GM19099 (cell line): ENCODE results near the gene UBE4A.
A peak's percentile ranks its signal among the peaks of the same experiment; 100 is the strongest.

Experiments
- POLR2A ChIP-seq: IDR thresholded peaks from 3 replicates; pipeline ENCODE4 v1.6.1; 2011; ENCODE audit warnings: low read depth; ENCODE audit not compliant: insufficient read length; ENCODE audit errors: extremely low read depth

The UBE4A gene

DNA sequence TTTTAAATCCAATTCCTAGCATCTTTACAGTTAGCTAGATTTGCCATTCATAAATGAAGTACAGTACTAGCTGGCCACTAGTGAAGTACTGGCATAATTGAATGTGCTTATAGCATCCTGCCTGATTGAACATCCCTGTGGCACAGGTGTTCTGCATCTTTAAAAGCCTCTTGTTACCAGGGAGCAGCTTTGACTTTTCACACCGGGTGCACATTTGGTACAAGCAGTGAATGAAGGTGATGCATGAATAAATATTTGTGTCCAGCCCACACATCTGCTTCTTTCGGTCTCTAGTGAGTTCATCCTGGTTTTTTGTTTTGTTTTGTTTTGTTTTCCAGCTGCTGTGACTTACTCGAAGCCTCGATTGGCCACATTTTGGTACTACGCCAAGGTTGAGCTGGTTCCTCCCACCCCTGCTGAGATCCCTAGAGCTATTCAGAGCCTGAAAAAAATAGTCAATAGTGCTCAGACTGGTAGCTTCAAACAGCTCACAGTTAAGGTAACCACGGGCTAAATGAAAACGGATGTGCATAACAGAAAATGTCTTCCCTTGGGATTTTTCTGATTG lies 47.3 kb downstream of the UBE4A start:
- TF ChIP-seq POLR2A: no peak

DNA sequence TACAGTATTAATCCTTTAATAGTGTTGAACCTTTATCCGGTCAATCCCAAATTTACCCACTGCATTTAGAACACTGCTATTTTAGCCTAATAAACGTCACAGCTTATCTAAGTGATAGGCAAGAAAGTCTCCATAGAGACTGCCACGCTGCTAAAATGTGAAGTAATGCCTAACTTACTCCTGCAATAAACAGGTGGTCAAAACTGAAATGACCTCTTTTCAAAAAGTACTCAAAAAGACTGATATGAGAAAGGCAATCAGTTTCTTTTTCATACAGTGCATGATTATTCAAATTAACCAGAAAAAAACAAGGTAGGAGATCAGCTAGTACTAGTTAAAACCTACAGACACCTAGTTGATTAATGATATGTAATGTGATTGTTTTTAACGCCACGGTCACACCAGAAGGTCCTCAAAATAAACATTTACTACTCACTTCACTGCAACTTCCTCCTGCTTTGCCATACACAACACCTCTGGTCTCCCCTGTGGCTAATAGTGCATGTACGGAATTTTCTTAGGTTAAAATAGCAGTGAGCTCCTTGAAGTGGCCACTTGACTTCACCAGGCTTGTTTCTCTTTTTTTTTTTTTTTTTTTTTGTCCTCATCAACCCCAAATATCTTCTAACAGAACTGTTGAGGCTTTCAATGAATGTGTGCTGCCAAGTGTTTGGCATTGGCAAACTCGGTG lies 50.8 kb downstream of the UBE4A start:
- TF ChIP-seq POLR2A: no peak

DNA sequence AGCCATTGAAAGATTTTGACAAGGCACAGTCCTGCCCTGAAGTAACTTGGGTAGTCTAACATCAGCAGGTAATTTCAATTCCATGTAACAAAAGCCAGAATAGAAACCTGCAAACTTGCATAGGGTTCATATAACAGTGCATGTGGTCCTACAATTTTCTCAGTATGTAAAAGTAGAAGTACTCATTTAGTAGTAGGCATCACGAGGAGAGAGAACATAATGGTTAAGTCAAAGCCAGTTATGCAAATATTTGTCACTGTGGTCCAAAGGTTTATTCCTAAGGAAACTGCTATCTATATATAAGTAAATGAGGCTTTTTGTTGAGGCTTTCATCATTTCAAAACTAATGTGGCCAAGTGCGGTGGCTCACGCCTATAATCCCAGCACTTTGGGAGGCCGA lies 52.1 kb downstream of the UBE4A start:
- no peak for TF ChIP-seq POLR2A

DNA sequence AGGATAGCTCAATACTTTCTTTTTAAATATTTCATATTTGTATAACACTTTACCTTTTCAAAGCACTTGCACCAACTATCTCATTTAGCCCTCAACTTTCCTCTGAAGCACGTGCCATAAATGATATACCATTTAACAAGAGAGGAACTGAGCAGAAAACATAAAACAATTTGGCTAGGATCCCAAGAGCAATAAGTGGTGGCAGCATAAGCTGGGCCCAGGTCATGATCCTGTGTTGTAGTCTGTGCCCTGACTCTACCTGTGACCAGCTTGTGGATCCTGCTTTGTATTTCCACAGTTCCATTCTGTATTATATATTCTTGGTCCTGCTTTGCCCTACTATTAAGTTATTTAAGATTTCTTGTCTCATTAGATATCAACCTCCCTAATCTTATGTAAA lies 53.5 kb downstream of the UBE4A start:
- TF ChIP-seq POLR2A: no peak

DNA sequence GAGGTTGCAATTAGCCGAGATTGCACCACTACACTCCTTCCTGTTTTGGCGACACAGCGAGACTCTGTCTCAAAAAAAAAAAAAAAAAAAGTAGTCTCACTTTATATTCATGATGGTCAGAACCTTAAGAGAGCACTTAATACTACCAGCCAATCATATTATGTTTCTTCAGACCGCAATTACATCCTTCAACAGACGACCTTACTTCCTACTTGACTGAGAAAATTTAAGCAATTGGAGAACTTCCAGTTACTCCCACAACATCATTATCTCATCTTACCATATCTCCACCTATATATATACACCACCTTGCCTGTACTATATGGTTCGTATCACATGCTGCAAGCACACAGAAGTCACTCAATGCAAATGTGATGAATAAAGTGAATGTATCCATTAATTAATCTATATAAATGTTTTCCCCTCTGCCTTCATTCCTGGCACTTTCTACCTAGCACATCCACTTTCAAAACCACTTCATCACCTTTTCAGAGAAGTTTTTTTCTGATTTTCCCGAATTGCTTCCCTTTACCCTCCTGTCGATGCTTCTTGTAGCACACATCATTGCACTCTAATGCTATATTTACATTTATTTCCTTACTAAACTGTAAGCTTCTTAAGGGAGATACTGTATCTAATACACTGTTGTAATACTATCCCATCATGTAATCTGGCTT lies 55.8 kb downstream of the UBE4A start:
- TF ChIP-seq POLR2A: no peak

DNA sequence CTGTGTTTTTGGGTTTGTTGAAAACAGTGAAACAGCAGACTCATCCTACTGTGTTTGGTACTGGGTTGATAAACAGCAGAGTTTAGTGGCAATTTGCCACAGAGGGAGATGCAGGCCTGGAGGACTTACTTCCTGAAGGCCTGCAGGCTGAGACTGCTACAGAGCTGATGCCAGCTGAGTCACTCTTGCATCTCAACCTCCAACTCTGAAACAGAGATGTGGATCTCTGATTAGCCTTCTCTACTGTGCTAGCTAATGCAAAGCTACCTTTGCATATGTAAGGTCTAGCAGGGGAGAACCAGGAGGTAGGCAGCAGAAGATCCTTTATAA lies 56.3 kb downstream of the UBE4A start:
- TF ChIP-seq POLR2A: no peak

DNA sequence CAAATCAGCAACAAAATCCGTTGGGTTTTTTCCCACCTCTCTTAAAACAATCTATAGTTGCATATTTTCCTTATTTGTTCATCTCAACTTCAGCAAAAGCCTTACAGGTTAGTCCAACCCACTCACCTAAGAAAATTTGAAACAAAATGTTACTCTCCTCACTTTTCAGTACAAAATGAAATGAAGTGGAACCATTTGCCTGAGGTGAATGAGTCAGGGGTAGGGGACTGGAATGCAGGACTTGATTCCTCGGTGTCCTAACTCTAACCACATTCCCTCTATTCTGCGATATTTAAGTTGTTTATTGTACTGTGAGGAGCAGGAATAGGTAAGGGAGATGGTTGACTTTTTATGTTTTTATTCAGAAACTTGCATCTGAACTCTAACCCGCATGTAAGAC lies 58.4 kb downstream of the UBE4A start:
- no peak for TF ChIP-seq POLR2A

DNA sequence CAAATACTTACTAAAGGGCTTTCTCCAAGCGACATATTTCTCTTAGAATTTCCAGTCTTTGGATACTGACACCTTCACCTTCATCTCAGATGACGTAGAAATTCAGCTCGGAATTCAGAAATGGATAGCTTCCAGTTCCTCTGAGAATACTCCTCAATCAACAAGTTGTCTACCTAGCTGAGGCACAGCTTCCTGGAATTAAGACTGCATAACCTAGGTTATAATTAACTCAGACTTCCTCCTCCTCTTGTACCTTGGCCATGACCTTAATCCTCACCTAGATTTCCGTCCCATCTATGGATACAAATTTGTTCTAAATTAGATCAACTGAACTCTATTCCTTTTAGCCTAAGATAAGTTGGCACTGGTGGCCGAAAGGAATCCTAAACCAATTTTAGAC lies 59.4 kb downstream of the UBE4A start:
- no peak for TF ChIP-seq POLR2A

DNA sequence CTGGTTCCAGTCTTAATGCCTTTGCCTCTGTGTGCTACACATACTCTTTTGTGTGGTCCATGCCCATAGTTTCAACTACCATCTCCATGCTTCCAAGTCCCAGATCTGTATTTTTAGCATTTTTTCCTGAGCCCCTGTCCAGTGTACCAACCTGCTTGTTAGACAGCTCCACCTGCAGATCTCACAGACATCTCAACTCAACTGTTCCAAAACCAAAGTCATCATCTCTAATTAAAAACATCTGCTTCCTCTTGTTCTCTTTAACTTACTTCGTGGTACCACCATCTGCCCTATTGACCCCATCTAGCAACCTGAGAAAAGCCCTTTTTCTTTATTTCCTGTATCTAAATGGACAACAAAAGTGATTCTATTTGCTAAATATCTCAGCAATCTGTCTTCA lies 68.3 kb downstream of the UBE4A start:
- TF ChIP-seq POLR2A: no peak

DNA sequence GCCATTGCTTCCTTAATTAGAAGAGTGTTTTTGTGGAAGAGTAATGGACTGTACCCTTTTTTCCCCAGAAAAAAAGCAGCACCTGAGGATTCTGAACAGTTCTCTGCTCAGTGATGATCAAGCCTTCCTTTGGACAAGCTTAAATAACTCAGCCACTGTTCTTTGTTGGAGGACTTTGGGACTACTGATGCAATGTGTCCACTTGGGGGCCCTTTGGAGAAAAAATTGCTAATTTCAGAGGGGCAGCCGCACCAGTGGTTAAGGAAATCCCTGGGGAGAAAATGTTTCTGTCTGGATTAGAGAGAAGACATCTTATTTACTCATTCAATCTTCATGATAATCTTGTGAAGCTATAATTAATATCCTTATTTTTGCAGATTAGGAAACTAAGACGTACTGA lies 71.6 kb downstream of the UBE4A start:
- no peak for TF ChIP-seq POLR2A

DNA sequence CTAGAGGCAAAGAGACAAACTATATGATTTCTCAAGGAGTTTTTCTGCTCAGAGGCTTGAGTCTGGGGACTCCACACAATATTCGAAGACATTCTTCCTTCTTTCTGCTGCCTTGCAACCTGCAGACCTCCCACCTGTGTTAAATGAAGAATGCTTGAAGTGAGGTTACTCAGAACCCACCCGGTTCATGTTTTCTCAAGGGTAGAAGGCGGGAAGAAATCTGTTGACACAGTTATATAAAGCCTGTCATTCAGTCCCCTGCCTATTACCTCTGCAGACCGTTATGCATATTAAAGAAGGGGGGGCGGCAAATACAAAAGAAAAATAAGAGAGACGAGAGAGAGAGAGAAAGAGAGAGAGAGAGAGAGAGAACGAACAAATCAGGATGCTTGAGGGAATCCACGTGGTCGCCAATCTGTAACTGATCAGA lies 74.7 kb downstream of the UBE4A start:
- no peak for TF ChIP-seq POLR2A

DNA sequence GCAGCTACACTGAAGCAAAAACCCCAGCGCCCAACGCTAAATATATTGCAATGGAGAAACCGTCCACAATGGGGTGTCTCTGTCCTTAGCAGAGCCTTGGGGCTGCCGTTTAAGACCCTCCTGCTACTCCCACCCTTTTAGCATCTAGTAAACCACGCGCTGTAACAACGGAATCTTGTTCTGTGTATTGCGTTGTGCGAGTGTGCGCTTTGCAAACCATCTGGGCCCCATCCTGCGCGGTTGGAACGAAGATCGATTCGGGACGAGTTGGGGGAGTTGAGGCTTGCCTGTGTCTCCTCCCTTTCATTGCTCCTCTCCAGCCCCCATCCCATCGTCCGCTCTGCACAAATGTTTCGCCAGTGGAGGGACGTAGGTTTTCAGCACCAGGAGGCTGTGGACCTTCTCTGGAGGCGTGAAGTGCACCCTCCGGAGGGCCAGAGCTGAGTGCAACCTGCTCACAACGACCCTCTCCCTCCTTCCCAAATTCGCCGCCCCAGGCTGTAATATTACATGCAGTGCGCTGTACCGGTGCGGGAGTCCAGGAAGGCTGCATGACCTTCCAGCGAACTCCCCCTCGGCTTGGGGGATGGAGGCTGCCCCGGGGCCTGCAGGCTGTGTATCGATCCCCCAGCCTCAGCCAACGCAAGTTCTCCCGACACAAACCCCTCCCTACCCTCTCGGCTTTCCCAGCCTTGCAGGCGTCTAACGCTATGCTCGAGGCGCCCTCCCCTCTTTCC lies 75.3 kb downstream of the UBE4A start:
- no peak for TF ChIP-seq POLR2A

DNA sequence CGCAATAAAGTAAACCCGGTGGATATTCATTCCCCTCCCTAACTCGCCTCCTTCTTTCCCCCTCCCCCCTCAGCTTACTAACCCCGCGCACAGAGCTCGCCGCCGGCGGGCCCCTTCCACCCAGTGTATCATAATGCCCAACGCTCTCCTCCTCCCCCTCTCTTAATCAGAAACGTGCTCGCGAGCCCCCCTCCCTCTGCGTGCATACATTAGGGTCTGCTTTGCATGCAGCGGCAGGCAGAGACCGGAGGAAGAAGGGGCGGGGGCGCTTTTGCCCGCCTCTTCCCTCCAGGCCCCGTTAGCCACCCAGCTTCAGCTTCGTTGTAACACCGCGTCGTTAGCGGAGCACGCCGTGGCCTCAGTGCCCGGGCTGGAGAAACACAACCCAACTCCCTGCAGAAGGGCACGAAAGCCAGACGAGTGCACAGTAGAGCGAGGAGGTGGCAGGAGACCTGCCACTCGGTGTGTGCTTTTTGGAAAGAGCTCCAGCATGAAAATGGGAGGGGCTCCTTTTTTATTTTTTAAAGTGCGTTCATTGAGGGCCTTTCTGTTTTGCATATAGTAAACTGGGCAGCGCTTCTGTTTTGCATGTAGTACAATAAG lies 76.0 kb downstream of the UBE4A start:
- TF ChIP-seq POLR2A: no peak

DNA sequence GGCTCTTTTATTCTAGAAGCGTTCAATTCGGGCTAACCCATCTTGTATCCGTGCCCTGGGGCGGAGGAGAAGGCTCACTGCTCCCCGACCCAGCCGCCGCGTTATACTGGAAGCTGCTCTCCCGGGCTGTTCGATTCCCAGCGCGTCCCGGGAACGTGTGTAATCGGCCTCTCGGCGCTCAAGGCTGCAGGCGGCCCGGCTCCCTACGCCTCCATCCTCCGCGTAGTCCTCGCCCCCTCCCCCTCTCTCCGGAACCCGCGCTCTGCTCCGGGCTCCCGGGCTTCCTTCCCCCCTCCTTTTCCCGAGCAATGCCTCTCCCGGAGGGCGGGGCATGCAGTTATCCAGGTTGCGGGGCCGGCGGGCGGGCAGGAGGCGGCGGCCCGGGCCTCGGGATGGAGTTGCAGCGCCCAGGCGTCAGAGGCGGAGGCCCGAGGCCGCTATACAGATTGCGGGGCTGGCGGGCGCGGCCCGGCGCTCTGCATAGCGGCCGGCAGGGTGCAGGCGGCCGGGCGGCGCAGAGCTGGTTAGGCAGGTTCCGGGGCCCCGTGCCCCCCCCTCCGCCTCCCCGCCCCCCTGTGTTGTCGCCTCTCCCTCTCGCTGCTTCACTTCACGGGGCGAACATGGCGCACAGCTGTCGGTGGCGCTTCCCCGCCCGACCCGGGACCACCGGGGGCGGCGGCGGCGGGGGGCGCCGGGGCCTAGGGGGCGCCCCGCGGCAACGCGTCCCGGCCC lies 76.7 kb downstream of the UBE4A start, which contains the start of gene KMT2A:
Gene KMT2A, plus strand, starts transcription at position 600 of the 732 bp plus-strand sequence. Its CDS starts 21 bp downstream, at position 621.
- TF ChIP-seq POLR2A: peak; percentile 53

DNA sequence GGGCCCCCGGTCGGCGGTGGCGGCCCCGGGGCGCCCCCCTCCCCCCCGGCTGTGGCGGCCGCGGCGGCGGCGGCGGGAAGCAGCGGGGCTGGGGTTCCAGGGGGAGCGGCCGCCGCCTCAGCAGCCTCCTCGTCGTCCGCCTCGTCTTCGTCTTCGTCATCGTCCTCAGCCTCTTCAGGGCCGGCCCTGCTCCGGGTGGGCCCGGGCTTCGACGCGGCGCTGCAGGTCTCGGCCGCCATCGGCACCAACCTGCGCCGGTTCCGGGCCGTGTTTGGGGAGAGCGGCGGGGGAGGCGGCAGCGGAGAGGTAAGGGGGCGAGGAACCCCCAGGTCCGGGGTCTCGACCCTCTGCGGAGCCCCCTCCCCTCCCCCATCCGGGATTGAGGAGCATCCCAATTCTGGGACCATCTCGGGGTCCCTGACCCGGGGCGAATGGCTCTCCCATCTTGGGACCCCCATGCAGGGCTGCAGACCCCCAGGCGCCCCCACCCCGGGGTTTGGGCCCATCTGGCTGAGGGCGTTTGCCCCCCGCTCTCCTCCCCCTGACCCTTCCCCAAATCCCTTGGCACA lies 77.3 kb downstream of the UBE4A start:
- no peak for TF ChIP-seq POLR2A
